Stomach (tissue), 9 donors: ENCODE results near the gene TEAD1. TPM values are rescaled to one million over a fixed set of nuclear protein-coding genes. Genes with fewer than 3 reads are reported as not detected.
A peak's percentile ranks its signal among the peaks of the same experiment; 100 is the strongest.

Experiments used
- DNase-seq, 2 donors: peaks; one replicate each; pipeline versions ENCODE4 v3.0.0 to v3.0.0-alpha.2; 2013 to 2019
- H3K27ac ChIP-seq, 5 donors: fragments of 200-600 bp in 4 of 5; sonication (generic) in 4 of 5; one replicate each; pipeline ENCODE4 v1.5.1; 2013 to 2019; ENCODE audit warnings: mild to moderate bottlenecking in 1 of 5, moderate library complexity in 1 of 5
- H3K27me3 ChIP-seq, 3 donors: fragments of 200-600 bp; sonication (generic); one replicate each; pipeline ENCODE4 v1.5.1; 2017 to 2019; ENCODE audit warnings: mixed run types in 1 of 3
- H3K36me3 ChIP-seq, 4 donors: fragments of 200-600 bp; sonication (generic); 1 replicate in 3 of 4; 2 replicates in 1 of 4; pipeline ENCODE4 v1.5.1; 2016 to 2019
- H3K4me1 ChIP-seq, 4 donors: fragments of 200-600 bp; sonication (generic); one replicate each; pipeline ENCODE4 v1.5.1; 2016 to 2019
- H3K4me3 ChIP-seq, 4 donors: fragments of 200-600 bp; sonication (generic) in 3 of 4; one replicate each; pipeline ENCODE4 v1.5.1; 2016 to 2019; ENCODE audit warnings: mild to moderate bottlenecking in 1 of 4
- H3K9me3 ChIP-seq, 4 donors: fragments of 200-600 bp; sonication (generic); one replicate each; pipeline ENCODE4 v1.5.1; 2016 to 2019
- CTCF ChIP-seq, 7 experiments: fragments of 450-650 bp in 4 of 7; fragments of 200-600 bp in 3 of 7; sonication (generic) in 3 of 7; IDR thresholded peaks; one replicate each; pipeline ENCODE4 v1.5.1; 2016 to 2019; ENCODE audit warnings: antibody characterized with exemption in 7 of 7, control low read depth in 2 of 7, mild to moderate bottlenecking in 1 of 7
- EP300 ChIP-seq: sonication (generic); formaldehyde crosslinking; IDR thresholded peaks from one replicate; pipeline ENCODE4 v1.6.1; 2017; ENCODE audit warnings: antibody characterized with exemption
- POLR2A ChIP-seq, 4 donors: fragments of 450-650 bp; IDR thresholded peaks; one replicate each; pipeline ENCODE4 v1.6.1; 2016; ENCODE audit warnings: antibody characterized with exemption in 4 of 4, control low read depth in 2 of 4, mild to moderate bottlenecking in 1 of 4, moderate library complexity in 1 of 4
- POLR2AphosphoS5 ChIP-seq, 3 donors: sonication (generic); formaldehyde crosslinking; IDR thresholded peaks; one replicate each; pipeline ENCODE4 v1.6.1; 2016; ENCODE audit warnings: antibody characterized with exemption in 3 of 3
- WGBS, 5 donors: extraction: QIAGEN DNeasy Blood & Tissue Kit in 3 of 5; methylation state at CpG; one replicate each; pipeline versions ENCODE4 v1.1.5 to v1.1.7; 2013 to 2018; 5-methylcytosine and 5-hydroxymethylcytosine counted together
- intact Hi-C: fragments of 100-400 bp; cut with DNase I; formaldehyde crosslinking; loops from one replicate; pipeline ENCODE4 v1.15.1; 2023; ENCODE audit warnings: low total_unique reads
- polyA plus RNA-seq, 3 donors: library from polyadenylated mRNA; stranded (reverse); fragments of 200-250 nt; gene quantifications; one replicate each; pipeline ENCODE4 v1.2.3, GENCODE V29; 2013
- total RNA-seq, 5 donors: library from RNA; depleted of rRNA; stranded (reverse); fragments of >200 nt; gene quantifications; one replicate each; pipeline versions ENCODE4 v1.1.0 to v1.2.3, GENCODE V29; 2014 to 2016
- donor health status: healthy with polysubstance abuse.
- donor health status: Bipolar disorder and iron deficiency.
- donor health status: healthy.

The TEAD1 gene
- total and polyA plus RNA-seq, 8 donors, result 4.9 to 133 (median 65.2) TPM

GRCh38 chr11:12754021-12754420 is 79.8 kb downstream of the TEAD1 start:
- peak overlapping the region in 1 of 5 donors; percentile 26 for H3K27ac ChIP-seq
- no peaks in the 10 kb centered on the region for H3K36me3 ChIP-seq
- intact Hi-C loops, result no loop called here
- no peak for DNase-seq
- TF ChIP-seq CTCF (IDR thresholded peaks at IDR 0.05) (no peak), POLR2A (IDR thresholded peaks at IDR 0.05) (no peak), EP300 (no peak), POLR2AphosphoS5 (IDR thresholded peaks at IDR 0.05) (no peak)
- H3K4me1 ChIP-seq, result peaks cover 15 to 45% (median 27%) of the 10 kb centered on the region in 4 donors
- WGBS, 5 donors, result 39 to 55% (median 53%) methylated on average over 3 of the region's 3 CpGs
- H3K27me3 ChIP-seq, result no peaks in the 10 kb centered on the region
- no peak overlapping the region for H3K4me3 ChIP-seq
- H3K9me3 ChIP-seq, result no peaks in the 10 kb centered on the region

GRCh38 chr11:12754582-12755234 is 80.5 kb downstream of the TEAD1 start:
- Histone ChIP-seq H3K36me3 (no peaks in the 10 kb centered on the region), H3K9me3 (no peaks in the 10 kb centered on the region), H3K27ac (peak overlapping the region in 1 of 5 donors; percentile 26), H3K4me1 (peaks cover 15 to 39% (median 25%) of the 10 kb centered on the region in 4 donors), H3K4me3 (no peak overlapping the region), H3K27me3 (no peaks in the 10 kb centered on the region)
- TF ChIP-seq CTCF (IDR thresholded peaks at IDR 0.05), result no peak
- no peak for TF ChIP-seq POLR2AphosphoS5 (IDR thresholded peaks at IDR 0.05)
- no peak for TF ChIP-seq EP300
- TF ChIP-seq POLR2A (IDR thresholded peaks at IDR 0.05), result no peak
- no peak for DNase-seq
- WGBS, 5 donors, result 72 to 79% (median 75%) methylated on average over 3 of the region's 3 CpGs
- intact Hi-C loops, result no loop called here

GRCh38 chr11:12755510-12756453 is 81.6 kb downstream of the TEAD1 start:
- 71 to 84% (median 75%) methylated on average over 9 of the region's 9 CpGs for WGBS, 5 donors
- H3K4me3 ChIP-seq, result no peak overlapping the region
- DNase-seq, result no peak
- peaks cover 15 to 29% (median 21%) of the 10 kb centered on the region in 4 donors for H3K4me1 ChIP-seq
- H3K9me3 ChIP-seq, result no peaks in the 10 kb centered on the region
- H3K36me3 ChIP-seq, result no peaks in the 10 kb centered on the region
- no peak overlapping the region for H3K27ac ChIP-seq
- intact Hi-C loops, result no loop called here
- no peaks in the 10 kb centered on the region for H3K27me3 ChIP-seq
- TF ChIP-seq POLR2AphosphoS5 (IDR thresholded peaks at IDR 0.05), result no peak
- no peak for TF ChIP-seq POLR2A (IDR thresholded peaks at IDR 0.05)
- TF ChIP-seq CTCF (IDR thresholded peaks at IDR 0.05), result no peak
- TF ChIP-seq EP300, result no peak

- WGBS, 5 donors, result 88 to 94% (median 92%) methylated on average over 1 of the region's 1 CpG
- H3K4me1 ChIP-seq, result peaks cover 15 to 29% (median 21%) of the 10 kb centered on the region in 4 donors
- H3K27ac ChIP-seq, result no peak overlapping the region
- no peak overlapping the region for H3K4me3 ChIP-seq
- no peaks in the 10 kb centered on the region for H3K27me3 ChIP-seq
- no peak for DNase-seq
- no peaks in the 10 kb centered on the region for H3K9me3 ChIP-seq
- TF ChIP-seq POLR2AphosphoS5 (IDR thresholded peaks at IDR 0.05), result no peak
- TF ChIP-seq CTCF (IDR thresholded peaks at IDR 0.05), result no peak
- no peak for TF ChIP-seq EP300
- no peak for TF ChIP-seq POLR2A (IDR thresholded peaks at IDR 0.05)
- intact Hi-C loops, result no loop called here
- no peaks in the 10 kb centered on the region for H3K36me3 ChIP-seq
Measured at GRCh38 chr11:12756454-12756806, 82.2 kb downstream of the TEAD1 start.
